ENCODE data around the gene PCDHA13. TPM values are rescaled to one million over a fixed set of nuclear protein-coding genes. Genes with fewer than 3 reads are reported as not detected.
"Not testable (repeated sequence)": the region's sequence is repeated elsewhere in the genome, so short reads cannot be mapped to it uniquely, and the experiment has no call there.

Gene PCDHA13
- total RNA-seq, 1 experiment from 2014 or later: 0.33 TPM

GRCh38 chr5:140875085-140876065 lies 6.5 kb upstream of the PCDHA13 start, which contains the start of gene PCDHA12:
PCDHA12 (plus strand) TSS chr5:140875308; CDS start chr5:140875473, 165 bp downstream.
- Mint-ChIP-seq H3K36me3 (ENCODE audit: insufficient read depth, unreplicated experiment) (peaks cover 12% of the 10 kb centered on the region), H3K4me3 (ENCODE audit: unreplicated experiment) (peak within 1 kb of the TSS; percentile 86), H3K27ac (ENCODE audit: low read depth, unreplicated experiment) (peak within 1 kb of the TSS; percentile 92), H3K27me3 (ENCODE audit: insufficient read depth, unreplicated experiment) (no peaks in the 10 kb centered on the region), H3K9me3 (ENCODE audit: unreplicated experiment) (peaks cover 11% of the 10 kb centered on the region), H3K4me1 (ENCODE audit: insufficient read depth, unreplicated experiment) (peaks cover 4% of the 10 kb centered on the region)
- intact Hi-C loops (cut with micrococcal nuclease): loop anchor here (1.0 kb wide), 3 partner anchors 51 to 165 kb away; partner anchors contain the start of gene PCDHAC1
- TSS peak; percentile 79 for BruUV-seq (replicated peaks)
- TF ChIP-seq CTCF (IDR thresholded peaks at IDR 0.05; ENCODE audit: unreplicated experiment): peak; percentile 68
- DNase-seq (ENCODE audit: unreplicated experiment): peak; percentile 76
- POLR2A ChIA-PET: interaction anchor here (0.6 to 4.6 kb wide), 26 partner anchors 13 to 421 kb away, joined by 3 to 179 read pairs (median 4); partner anchors contain the start of genes HARS1, HARS2, IK and NDUFA2
- CTCF ChIA-PET: interaction anchor here (0.6 to 5.9 kb wide), 63 partner anchors 9 to 1831 kb away, joined by 3 to 121 read pairs (median 4); partner anchors contain the start of genes HARS1, HARS2, PCDHA10 and PCDHA5

- H3K27me3 Mint-ChIP-seq (ENCODE audit: insufficient read depth, unreplicated experiment); BruUV-seq (replicated peaks); intact Hi-C loops (cut with micrococcal nuclease); H3K4me1 Mint-ChIP-seq (ENCODE audit: insufficient read depth, unreplicated experiment); H3K27ac Mint-ChIP-seq (ENCODE audit: low read depth, unreplicated experiment); DNase-seq (ENCODE audit: unreplicated experiment): not testable (repeated sequence)
- H3K36me3 Mint-ChIP-seq (ENCODE audit: insufficient read depth, unreplicated experiment): peaks cover 17% of the 10 kb centered on the region
- H3K4me3 Mint-ChIP-seq (ENCODE audit: unreplicated experiment): peak overlapping the region; percentile 86
- CTCF ChIA-PET: interaction anchor here (1.1 to 5.9 kb wide), 12 partner anchors 11 to 186 kb away, joined by 3 to 121 read pairs (median 13); partner anchors contain the start of genes HARS1, HARS2, PCDHA10 and PCDHAC1
- peaks cover 17% of the 10 kb centered on the region for H3K9me3 Mint-ChIP-seq (ENCODE audit: unreplicated experiment)
- POLR2A ChIA-PET: interaction anchor here (0.9 to 4.6 kb wide), 4 partner anchors 12 to 164 kb away, joined by 5 to 179 read pairs (median 33); partner anchors contain the start of gene PCDHAC1
These were observed 5.2 kb upstream of the PCDHA13 start for GRCh38 chr5:140876541-140877261.

- Mint-ChIP-seq H3K4me3 (ENCODE audit: unreplicated experiment) (no peak overlapping the region), H3K27ac (ENCODE audit: low read depth, unreplicated experiment) (no peak overlapping the region), H3K9me3 (ENCODE audit: unreplicated experiment) (peaks cover 17% of the 10 kb centered on the region), H3K36me3 (ENCODE audit: insufficient read depth, unreplicated experiment) (peaks cover 18% of the 10 kb centered on the region), H3K27me3 (ENCODE audit: insufficient read depth, unreplicated experiment) (no peaks in the 10 kb centered on the region), H3K4me1 (ENCODE audit: insufficient read depth, unreplicated experiment) (peaks cover 4% of the 10 kb centered on the region)
- DNase-seq (ENCODE audit: unreplicated experiment): no peak
- no peak for TF ChIP-seq CTCF (IDR thresholded peaks at IDR 0.05; ENCODE audit: unreplicated experiment)
- ChIA-PET CTCF (interaction anchor here (3.7 to 5.9 kb wide), 3 partner anchors 48 to 164 kb away, joined by 45 to 121 read pairs (median 80); partner anchors contain the start of gene PCDHAC1), POLR2A (interaction anchor here (0.9 kb wide), 1 partner anchor 125 kb away, joined by 5 read pairs; no protein-coding TSS in a partner anchor)
- no TSS peak for BruUV-seq (replicated peaks)
- intact Hi-C loops (cut with micrococcal nuclease): no loop called here
These were observed 4.7 kb upstream of the PCDHA13 start for GRCh38 chr5:140877262-140877581.

GRCh38 chr5:140882591-140882899 lies 621 bp downstream of the PCDHA13 start:
- POLR2A ChIA-PET: interaction anchor here (2.2 kb wide), 1 partner anchor 11 kb away, joined by 12 read pairs; no protein-coding TSS in a partner anchor
- H3K27me3 Mint-ChIP-seq (ENCODE audit: insufficient read depth, unreplicated experiment): no peaks in the 10 kb centered on the region
- H3K36me3 Mint-ChIP-seq (ENCODE audit: insufficient read depth, unreplicated experiment): peaks cover 6% of the 10 kb centered on the region

More at GRCh38 chr5:140882591-140882899, 621 bp downstream of the PCDHA13 start:
- Mint-ChIP-seq H3K4me3 (ENCODE audit: unreplicated experiment) (no peak overlapping the region), H3K9me3 (ENCODE audit: unreplicated experiment) (peaks cover 22% of the 10 kb centered on the region), H3K27ac (ENCODE audit: low read depth, unreplicated experiment) (no peak overlapping the region), H3K4me1 (ENCODE audit: insufficient read depth, unreplicated experiment) (no peaks in the 10 kb centered on the region)
- BruUV-seq (replicated peaks): no TSS peak
- peak; percentile 9 for TF ChIP-seq CTCF (IDR thresholded peaks at IDR 0.05; ENCODE audit: unreplicated experiment)
- peak; percentile 20 for DNase-seq (ENCODE audit: unreplicated experiment)
- intact Hi-C loops (cut with micrococcal nuclease): no loop called here
- CTCF ChIA-PET: interaction anchor here (0.8 to 1.0 kb wide), 2 partner anchors 122 to 152 kb away, joined by 3 read pairs; no protein-coding TSS in a partner anchor

Data from MCF 10A (cell line).